ENCODE results near the gene NIPSNAP3A. TPM values are rescaled to one million over a fixed set of nuclear protein-coding genes. Genes with fewer than 3 reads are reported as not detected.

The NIPSNAP3A gene
- total RNA-seq, 1 experiment from 2014 or later = 17.4 TPM

DNA sequence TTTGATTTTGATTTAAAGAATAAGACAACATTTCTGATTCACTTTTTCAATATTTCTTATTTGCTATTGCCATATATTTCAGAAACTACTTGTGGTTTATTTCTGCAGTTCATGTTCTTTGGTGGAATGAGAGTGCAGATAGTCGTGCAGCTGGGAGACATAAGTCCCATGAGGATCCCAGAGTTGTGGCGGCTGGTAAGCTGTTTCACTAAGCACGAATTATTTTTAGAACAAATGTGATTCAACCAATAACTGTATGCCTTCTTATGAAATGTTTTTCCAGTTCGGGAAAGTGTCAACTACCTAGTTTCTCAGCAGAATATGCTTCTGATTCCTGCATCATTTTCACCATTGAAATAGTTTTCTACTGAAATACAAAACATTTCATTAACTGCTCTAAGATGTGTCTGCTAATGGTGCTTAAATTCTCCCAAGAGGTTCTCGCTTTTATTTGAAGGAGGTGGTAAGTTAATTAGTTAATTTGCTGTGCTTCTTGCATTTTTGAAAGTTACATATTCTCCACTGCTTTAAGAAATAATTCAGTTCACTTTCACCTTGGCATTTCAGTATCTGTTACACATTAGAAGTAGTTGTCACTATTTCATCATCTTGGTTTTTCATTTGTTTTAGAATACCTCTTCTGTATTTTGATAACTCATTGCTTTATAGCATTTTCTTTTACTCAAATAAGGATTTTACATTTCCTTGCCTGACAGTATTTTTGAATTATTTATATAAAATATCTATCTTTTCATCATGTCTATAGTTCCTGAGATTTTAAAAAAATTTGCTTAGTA is 25.4 kb downstream of the NIPSNAP3A start:
- Histone ChIP-seq H3K27ac (ENCODE audit: low read length) (no peak overlapping the region), H3K4me1 (ENCODE audit: control insufficient read depth, insufficient read depth, low read length) (no peaks in the 10 kb centered on the region), H3K4me3 (ENCODE audit: low read depth in 2 of 2, low read length in 2 of 2) (no peak overlapping the region), H3K9me3 (ENCODE audit: control insufficient read depth, insufficient read depth, low read depth, low read length) (no peaks in the 10 kb centered on the region), H3K36me3 (ENCODE audit: control insufficient read depth, insufficient read depth, low read length) (no peaks in the 10 kb centered on the region), H3K27me3 (ENCODE audit: control insufficient read depth, insufficient read depth, low read length) (no peaks in the 10 kb centered on the region)
- intact Hi-C loops (cut with micrococcal nuclease; ENCODE audit: unreplicated experiment) = no loop called here
- ATAC-seq (no peak), DNase-seq (ENCODE audit: low read depth, low spot score) (no peak)
- ChIA-PET POLR2A (no interaction called here), CTCF (no interaction called here)
- TF ChIP-seq, protein P1, sequence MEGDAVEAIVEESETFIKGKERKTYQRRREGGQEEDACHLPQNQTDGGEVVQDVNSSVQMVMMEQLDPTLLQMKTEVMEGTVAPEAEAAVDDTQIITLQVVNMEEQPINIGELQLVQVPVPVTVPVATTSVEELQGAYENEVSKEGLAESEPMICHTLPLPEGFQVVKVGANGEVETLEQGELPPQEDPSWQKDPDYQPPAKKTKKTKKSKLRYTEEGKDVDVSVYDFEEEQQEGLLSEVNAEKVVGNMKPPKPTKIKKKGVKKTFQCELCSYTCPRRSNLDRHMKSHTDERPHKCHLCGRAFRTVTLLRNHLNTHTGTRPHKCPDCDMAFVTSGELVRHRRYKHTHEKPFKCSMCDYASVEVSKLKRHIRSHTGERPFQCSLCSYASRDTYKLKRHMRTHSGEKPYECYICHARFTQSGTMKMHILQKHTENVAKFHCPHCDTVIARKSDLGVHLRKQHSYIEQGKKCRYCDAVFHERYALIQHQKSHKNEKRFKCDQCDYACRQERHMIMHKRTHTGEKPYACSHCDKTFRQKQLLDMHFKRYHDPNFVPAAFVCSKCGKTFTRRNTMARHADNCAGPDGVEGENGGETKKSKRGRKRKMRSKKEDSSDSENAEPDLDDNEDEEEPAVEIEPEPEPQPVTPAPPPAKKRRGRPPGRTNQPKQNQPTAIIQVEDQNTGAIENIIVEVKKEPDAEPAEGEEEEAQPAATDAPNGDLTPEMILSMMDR (IDR thresholded peaks at IDR 0.05) = no peak
- TF ChIP-seq TCF7L2 (IDR thresholded peaks at IDR 0.05; ENCODE audit: low read depth, low read length) (no peak), POLR2AphosphoS5 (IDR thresholded peaks at IDR 0.05; ENCODE audit: low read depth, low read length) (no peak), SIN3A (IDR thresholded peaks at IDR 0.05; ENCODE audit: borderline replicate concordance, insufficient read depth, low read depth, low read length) (no peak)
- TF ChIP-seq, protein P2, sequence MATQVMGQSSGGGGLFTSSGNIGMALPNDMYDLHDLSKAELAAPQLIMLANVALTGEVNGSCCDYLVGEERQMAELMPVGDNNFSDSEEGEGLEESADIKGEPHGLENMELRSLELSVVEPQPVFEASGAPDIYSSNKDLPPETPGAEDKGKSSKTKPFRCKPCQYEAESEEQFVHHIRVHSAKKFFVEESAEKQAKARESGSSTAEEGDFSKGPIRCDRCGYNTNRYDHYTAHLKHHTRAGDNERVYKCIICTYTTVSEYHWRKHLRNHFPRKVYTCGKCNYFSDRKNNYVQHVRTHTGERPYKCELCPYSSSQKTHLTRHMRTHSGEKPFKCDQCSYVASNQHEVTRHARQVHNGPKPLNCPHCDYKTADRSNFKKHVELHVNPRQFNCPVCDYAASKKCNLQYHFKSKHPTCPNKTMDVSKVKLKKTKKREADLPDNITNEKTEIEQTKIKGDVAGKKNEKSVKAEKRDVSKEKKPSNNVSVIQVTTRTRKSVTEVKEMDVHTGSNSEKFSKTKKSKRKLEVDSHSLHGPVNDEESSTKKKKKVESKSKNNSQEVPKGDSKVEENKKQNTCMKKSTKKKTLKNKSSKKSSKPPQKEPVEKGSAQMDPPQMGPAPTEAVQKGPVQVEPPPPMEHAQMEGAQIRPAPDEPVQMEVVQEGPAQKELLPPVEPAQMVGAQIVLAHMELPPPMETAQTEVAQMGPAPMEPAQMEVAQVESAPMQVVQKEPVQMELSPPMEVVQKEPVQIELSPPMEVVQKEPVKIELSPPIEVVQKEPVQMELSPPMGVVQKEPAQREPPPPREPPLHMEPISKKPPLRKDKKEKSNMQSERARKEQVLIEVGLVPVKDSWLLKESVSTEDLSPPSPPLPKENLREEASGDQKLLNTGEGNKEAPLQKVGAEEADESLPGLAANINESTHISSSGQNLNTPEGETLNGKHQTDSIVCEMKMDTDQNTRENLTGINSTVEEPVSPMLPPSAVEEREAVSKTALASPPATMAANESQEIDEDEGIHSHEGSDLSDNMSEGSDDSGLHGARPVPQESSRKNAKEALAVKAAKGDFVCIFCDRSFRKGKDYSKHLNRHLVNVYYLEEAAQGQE (IDR thresholded peaks at IDR 0.05; ENCODE audit: insufficient read depth in 1 of 2, low read depth in 2 of 2, low read length in 1 of 2) = no peak
- BruUV-seq (replicated peaks) = no TSS peak
- in situ Hi-C loops (cut with HindIII; ENCODE audit: low pct_unique_long_range_greater_than_20kb, low sequenced_read_pairs) = no loop called here

- H3K36me3 ChIP-seq (ENCODE audit: control insufficient read depth, insufficient read depth, low read length) = no peaks in the 10 kb centered on the region
- no peak overlapping the region for H3K27ac ChIP-seq (ENCODE audit: low read length)
- no peaks in the 10 kb centered on the region for H3K4me1 ChIP-seq (ENCODE audit: control insufficient read depth, insufficient read depth, low read length)
- DNase-seq (ENCODE audit: low read depth, low spot score) = no peak
- TF ChIP-seq, protein P1 (IDR thresholded peaks at IDR 0.05) = no peak
- TF ChIP-seq TCF7L2 (IDR thresholded peaks at IDR 0.05; ENCODE audit: low read depth, low read length) (no peak), POLR2AphosphoS5 (IDR thresholded peaks at IDR 0.05; ENCODE audit: low read depth, low read length) (no peak), SIN3A (IDR thresholded peaks at IDR 0.05; ENCODE audit: borderline replicate concordance, insufficient read depth, low read depth, low read length) (no peak)
- TF ChIP-seq, protein P2 (IDR thresholded peaks at IDR 0.05; ENCODE audit: insufficient read depth in 1 of 2, low read depth in 2 of 2, low read length in 1 of 2) = no peak
- ATAC-seq = no peak
- ChIA-PET POLR2A (no interaction called here), CTCF (no interaction called here)
- intact Hi-C loops (cut with micrococcal nuclease; ENCODE audit: unreplicated experiment) (no loop called here), in situ Hi-C loops (cut with HindIII; ENCODE audit: low pct_unique_long_range_greater_than_20kb, low sequenced_read_pairs) (no loop called here)
- BruUV-seq (replicated peaks) = no TSS peak
- no peaks in the 10 kb centered on the region for H3K9me3 ChIP-seq (ENCODE audit: control insufficient read depth, insufficient read depth, low read depth, low read length)
- H3K27me3 ChIP-seq (ENCODE audit: control insufficient read depth, insufficient read depth, low read length) = no peaks in the 10 kb centered on the region
- H3K4me3 ChIP-seq (ENCODE audit: low read depth in 2 of 2, low read length in 2 of 2) = no peak overlapping the region
These were observed 26.6 kb downstream of the NIPSNAP3A start for GRCh38 chr9:104774132-104774531.

All from Panc1 (cell line).